Measurements from ENCODE around the gene CETP.
"Not testable (repeated sequence)": the region's sequence is repeated elsewhere in the genome, so short reads cannot be mapped to it uniquely, and the experiment has no call there.

Gene CETP

GRCh38 chr16:56964243-56965148, 2.7 kb downstream of the CETP start:
- peak; percentile 91 for DNase-seq

DNA sequence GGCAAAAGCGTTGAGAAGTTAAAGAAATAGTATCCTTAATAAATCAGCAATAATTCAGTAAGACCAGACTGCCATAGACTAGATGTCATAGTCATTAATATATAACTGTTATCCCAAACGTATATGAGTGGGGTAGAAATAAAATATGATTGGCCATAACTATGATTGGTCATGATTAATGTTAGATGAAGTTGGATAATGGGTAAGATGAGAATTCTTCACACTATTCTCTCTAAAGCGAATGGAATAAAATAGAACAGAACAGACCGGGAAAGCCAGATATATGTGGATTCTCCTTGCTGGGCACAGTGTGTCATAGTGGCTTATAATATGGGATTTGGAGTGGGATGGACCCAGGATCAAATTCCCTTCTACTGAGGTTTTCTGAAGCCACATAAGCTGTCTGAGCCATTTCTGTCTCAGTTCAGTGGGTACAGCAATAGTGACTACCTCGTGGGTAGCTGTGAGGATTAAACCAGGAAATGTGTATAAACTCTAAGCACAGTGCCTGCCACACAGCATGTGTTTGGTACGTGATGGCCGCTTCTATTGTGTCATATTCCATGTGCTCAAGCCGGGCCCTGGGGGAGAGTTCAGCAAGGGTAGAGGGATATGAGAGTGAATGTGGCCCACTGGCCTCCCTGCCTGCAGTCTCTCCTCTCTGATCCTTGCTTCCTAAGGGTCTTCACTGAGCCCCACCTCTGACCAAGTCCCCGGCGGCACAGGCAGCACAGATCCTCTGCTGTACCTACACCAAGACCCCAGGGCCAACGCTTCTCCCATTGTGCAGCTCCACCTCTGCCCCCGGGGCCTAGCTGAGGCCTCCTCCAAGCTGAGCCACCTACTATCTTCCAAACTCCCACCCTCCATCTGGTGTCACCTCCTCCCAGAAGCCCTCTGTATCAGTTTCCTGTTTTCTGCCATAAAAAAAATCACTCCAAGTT, 3.7 kb downstream of the CETP start:
- no peak for DNase-seq

GRCh38 chr16:56966093-56966475, 4.3 kb downstream of the CETP start:
- DNase-seq = no peak

DNA sequence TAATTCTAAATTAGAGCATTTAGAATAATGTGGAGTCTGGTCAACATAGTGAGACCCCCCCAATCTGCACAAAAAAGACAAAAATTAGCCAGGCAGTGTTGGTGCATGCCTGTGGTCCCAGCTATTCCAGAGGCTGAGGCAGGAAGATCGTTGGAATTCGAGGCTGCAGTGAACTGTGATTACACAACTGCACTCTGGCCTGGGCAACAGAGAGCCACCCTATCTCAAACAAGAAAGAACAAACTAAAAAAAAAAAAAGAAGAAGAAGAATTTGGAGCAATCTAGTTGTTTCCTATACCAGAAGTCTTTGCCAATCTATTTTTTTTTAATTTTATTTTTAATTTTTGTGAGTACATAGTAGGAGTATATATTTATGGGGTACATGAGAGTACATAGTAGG, 6.0 kb downstream of the CETP start:
- DNase-seq = no peak

- DNase-seq = no peak
These were observed 8.0 kb downstream of the CETP start for GRCh38 chr16:56969769-56970168.

DNA sequence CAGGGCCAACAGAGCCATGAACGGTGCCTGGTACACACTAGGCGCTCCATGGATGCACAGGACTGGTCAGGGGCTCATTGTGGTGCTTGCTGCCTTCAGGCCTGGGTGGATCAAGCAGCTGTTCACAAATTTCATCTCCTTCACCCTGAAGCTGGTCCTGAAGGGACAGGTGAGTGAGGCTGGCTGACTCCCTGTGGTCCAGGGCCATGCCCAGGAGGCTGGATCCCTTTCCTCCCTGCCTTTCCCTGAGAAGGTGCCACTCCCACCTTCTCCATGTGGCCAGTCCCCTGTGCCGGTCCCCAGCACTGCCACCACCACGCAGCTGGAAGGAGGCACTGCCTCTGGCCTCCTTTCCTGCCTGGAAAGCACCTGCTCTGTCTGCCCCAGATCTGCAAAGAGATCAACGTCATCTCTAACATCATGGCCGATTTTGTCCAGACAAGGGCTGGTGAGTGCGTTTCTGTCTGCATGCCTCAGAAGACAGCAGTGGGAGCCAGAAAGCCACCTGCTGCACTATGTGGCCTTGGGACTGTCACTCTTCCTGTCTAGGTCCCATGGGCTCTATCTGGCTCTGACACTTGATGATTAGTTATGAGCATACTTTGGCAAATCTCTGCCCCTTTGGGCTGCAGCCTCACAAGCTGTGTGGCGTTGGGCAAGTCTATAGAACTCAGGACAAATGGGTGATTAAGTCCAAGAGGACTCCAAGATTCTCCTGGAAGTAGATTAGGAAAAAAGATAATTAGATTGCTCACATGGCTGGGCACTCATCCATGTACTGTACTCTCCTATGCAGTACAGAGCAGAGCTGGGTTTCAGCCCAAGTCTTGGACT, 9.4 kb downstream of the CETP start:
- DNase-seq = no peak

DNA sequence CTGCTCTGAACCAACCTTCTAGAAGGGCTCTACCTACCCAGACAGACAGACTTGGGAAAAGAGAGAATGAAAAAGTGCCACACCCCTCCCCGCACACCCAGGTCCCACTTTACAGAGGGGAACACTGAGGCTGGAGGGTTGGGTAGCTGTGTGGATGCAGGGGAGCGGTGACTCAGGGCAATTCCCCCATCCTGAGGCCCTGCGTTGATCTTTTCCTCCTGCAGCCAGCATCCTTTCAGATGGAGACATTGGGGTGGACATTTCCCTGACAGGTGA, 10.0 kb downstream of the CETP start:
- no peak for DNase-seq

DNA sequence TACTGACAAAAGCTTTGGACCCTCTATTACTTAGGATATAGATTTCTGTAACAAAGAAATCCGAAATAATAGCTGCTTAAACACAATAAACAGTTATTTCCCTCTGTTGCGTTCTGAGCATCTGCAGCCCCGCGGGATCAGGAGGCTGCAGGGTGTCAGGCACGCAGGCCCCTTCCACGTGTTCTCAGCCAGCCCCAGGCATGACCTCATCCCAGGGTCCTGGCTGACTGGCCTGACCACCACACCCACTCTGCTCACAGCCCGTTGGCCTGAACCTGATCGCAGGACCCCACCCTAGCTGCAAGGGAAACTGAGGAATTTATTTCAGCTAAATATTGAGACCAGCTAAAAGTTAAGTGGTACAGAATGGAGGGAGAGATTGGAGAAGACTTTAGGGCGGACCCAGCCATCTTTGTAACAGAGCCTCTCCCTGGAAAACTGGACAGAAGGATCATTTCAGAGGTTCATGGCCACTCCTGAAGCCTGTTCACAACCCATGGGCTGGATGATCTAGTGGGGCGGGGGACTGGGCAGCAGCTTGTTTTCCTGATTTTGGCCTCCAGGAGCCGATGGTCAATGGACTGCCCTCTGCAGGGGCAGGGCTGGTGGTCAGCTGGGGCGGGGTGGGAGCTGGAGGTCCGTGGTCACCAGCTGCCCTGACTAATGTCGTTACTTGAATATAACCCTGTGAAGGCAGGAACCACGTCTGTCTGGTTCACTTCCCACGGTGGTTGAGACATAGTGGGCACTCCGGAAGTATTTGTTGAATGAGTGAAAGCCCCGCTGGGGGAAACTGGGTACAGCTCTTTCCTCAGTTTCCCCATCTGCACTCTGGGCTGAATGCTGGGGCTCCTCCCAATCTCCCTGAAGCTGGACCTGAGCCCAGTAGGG, 10.9 kb downstream of the CETP start:
- DNase-seq = no peak

DNA sequence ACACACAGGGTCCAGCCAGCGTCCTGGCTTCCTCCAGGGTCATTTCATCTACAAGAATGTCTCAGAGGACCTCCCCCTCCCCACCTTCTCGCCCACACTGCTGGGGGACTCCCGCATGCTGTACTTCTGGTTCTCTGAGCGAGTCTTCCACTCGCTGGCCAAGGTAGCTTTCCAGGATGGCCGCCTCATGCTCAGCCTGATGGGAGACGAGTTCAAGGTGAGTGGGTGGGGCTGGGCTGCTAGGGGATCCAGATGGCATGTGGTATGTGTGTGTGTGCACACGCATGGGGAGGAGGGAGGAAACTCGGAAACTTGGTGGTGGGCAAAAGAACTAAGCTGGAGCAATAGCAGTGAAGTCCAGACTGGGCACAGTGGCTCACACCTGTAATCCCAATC, 11.5 kb downstream of the CETP start:
- no peak for DNase-seq

DNA sequence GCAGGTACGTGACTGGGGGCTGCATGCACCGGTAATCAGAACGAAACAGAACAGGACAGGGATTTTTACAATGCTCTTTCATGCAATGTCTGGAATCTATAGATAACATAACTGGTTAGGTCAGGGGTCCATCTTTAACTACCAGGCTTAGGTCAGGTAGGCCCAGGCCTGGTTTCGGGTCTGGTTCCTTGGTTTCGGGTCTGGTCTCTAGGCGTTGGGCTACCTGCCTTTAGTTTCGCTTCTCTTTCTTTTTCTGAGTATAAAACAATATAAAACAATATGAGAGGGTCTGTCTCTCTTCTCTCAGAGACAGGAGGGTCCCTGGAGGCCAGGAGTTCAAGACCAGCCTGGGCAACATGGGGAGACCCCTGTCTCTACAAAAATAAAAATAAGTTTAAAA, 12.1 kb downstream of the CETP start:
- not testable (repeated sequence) for DNase-seq

DNA sequence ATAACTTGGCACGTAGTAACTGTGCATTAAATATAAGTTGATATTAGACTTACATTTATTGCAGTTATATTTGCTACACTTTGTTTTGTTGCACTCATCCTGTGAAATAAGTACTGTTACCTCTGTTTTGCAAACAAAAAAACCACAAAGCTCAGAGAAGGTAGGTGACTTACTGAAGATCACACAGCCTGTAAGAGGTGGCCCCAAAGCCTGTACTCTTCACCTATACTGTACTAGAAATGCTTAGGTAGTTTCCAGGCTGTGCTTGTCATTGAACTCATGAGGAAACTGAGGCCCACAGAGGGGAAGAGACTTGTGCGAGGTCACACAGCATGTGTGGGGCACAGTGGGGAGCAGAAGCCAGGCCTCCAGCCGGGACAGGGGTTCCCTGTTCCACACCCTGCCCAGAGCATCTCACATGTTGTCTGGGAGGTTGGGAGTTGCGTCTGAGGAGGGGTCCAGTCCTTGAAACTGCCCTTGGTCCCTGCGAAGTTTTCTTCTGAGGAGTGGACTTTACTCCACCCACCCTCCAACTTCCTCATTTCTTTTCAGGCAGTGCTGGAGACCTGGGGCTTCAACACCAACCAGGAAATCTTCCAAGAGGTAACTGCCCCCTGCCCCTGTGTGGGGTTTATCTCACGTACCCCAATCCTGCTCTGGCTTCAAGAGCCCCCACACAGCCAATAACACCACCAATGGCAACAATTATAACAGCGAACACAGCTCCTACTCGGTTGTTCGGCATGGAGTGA, 13.0 kb downstream of the CETP start:
- no peak for DNase-seq

- no peak for DNase-seq
These were observed 14.0 kb downstream of the CETP start for GRCh38 chr16:56975714-56976113.

- DNase-seq = peak; percentile 66
These were observed 15.5 kb downstream of the CETP start for GRCh38 chr16:56977216-56977615.

GRCh38 chr16:56977823-56978430, 16.2 kb downstream of the CETP start:
- DNase-seq = no peak

DNA sequence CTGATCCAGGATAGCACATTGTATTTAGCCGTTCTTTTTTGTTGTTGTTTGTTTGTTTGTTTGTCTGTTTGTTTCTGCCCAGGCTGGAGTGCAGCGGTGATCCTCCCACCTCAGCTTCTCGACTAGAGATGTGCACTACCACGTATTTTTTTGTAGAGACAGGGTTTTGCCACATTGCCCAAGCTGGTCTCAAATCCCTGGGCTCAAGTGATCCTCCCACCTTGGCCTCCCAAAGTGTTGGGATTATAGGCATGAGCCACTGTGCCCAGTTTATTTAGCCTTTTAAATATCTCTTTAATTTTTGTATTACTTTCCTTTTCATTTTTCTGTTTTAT, 18.4 kb downstream of the CETP start:
- DNase-seq = no peak

GRCh38 chr16:56980792-56981724, 19.3 kb downstream of the CETP start:
- no peak for DNase-seq

GRCh38 chr16:56981729-56982271, 20.1 kb downstream of the CETP start:
- DNase-seq = no peak

GRCh38 chr16:56982695-56983094, 20.9 kb downstream of the CETP start:
- DNase-seq = no peak

DNA sequence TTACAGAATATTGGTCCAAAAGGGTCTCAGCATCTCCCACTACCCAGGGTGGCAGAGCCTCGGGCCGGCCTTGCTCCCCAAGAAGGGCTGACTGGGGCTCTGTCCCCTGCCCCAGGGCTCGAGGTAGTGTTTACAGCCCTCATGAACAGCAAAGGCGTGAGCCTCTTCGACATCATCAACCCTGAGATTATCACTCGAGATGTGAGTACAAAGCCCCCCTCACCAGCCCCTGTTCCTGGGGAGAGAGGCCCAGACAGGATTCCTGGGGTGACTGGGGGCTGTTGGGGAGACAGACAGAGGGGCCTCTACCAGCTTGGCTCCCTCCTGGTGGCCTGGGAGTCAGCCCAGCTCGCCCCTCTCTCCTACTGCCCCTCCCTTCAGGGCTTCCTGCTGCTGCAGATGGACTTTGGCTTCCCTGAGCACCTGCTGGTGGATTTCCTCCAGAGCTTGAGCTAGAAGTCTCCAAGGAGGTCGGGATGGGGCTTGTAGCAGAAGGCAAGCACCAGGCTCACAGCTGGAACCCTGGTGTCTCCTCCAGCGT, 21.5 kb downstream of the CETP start:
- DNase-seq = no peak

Data from hematopoietic multipotent progenitor cell treated with erythropoietin and hydrocortisone succinate and interleukin-3 and kit ligand, for 8 days (in vitro differentiated cells).